MM.1S (cell line): ENCODE measurements around the gene ASPDH.

Source experiments
- EZH2 ChIP-seq: fragments of 300-600 bp; sonication (generic); optimal IDR thresholded peaks from 2 replicates; pipeline ENCODE3; 2017; ENCODE audit warnings: low read depth, mild to moderate bottlenecking, antibody characterized with exemption, low read length, mixed read lengths
- TF ChIP-seq, protein P1 (sequence below): fragments of 300-600 bp; sonication (generic); IDR thresholded peaks from 2 replicates; pipeline ENCODE4 v1.5.1; 2016; ENCODE audit warnings: antibody characterized with exemption, low read length, mixed read lengths

DNA sequence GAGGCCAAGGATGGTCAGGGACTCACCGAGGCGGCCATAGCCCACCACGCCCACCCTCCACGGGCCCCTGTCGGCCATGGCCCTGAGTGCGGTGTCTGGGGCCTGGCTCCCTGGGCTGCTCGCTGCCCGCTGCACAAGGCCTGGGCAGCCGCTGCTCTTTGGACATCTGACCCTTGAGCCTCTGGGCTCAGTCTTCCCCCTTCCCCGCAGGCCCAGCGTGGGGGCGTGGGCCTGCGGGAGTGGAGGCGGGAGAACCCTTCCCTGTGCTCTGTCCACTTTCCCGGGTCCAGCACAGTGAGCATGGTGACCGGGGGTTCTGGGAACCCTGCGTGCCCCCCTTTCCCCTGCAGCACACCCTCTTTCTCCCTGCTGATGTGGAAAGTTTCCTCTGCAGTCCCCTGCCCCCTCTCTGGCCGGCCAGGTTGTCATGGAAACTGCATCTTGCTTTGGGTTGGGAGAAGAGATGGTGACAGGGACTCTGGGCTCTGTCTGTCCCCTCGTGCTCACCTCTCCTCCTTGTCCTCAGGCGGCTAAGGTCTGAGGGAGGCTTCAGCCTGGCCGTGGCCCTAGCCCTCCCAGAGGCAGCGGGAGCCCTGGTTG is at the start of gene ASPDH:
- TF ChIP-seq EZH2 = no peak
- TF ChIP-seq, protein P1, sequence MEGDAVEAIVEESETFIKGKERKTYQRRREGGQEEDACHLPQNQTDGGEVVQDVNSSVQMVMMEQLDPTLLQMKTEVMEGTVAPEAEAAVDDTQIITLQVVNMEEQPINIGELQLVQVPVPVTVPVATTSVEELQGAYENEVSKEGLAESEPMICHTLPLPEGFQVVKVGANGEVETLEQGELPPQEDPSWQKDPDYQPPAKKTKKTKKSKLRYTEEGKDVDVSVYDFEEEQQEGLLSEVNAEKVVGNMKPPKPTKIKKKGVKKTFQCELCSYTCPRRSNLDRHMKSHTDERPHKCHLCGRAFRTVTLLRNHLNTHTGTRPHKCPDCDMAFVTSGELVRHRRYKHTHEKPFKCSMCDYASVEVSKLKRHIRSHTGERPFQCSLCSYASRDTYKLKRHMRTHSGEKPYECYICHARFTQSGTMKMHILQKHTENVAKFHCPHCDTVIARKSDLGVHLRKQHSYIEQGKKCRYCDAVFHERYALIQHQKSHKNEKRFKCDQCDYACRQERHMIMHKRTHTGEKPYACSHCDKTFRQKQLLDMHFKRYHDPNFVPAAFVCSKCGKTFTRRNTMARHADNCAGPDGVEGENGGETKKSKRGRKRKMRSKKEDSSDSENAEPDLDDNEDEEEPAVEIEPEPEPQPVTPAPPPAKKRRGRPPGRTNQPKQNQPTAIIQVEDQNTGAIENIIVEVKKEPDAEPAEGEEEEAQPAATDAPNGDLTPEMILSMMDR = no peak
